H1 (cell line): ENCODE results near the gene CELA2A. TPM values are rescaled to one million over a fixed set of nuclear protein-coding genes. Genes with fewer than 3 reads are reported as not detected.
"Not testable (repeated sequence)": the region's sequence is repeated elsewhere in the genome, so short reads cannot be mapped to it uniquely, and the experiment has no call there.

Experiments
- CTCF ChIA-PET: fragments of 300-600 bp; sonication (Branson Sonifier 250); formaldehyde crosslinking; loops from one replicate; lab custom pipeline; 2021; ENCODE audit not compliant: partially characterized antibody; lab: Charles Lee
- POLR2A ChIA-PET: fragments of 300-600 bp; sonication (Branson Sonifier 250); formaldehyde crosslinking; loops from one replicate; lab custom pipeline; 2021; ENCODE audit warnings: inconsistent platforms; ENCODE audit not compliant: partially characterized antibody; lab: Charles Lee
- DNase-seq, 2 experiments: peaks; one replicate each; pipeline versions ENCODE4 v3.0.0 to v3.0.0-alpha.2; 2010 to 2022; ENCODE audit warnings: low spot score in 2 of 2, low read depth in 1 of 2, mixed read lengths in 1 of 2
- FAIRE-seq: peaks from 2 replicates; lab custom pipeline; 2011; peaks lifted over from hg19 to GRCh38; lab: Jason Lieb, UNC
- H2AFZ ChIP-seq: 2 replicates; pipeline ENCODE4 v1.8.1; 2012; ENCODE audit warnings: low read length, inconsistent platforms
- H2AK5ac ChIP-seq: 2 replicates; pipeline ENCODE4 v1.6.1; 2013; ENCODE audit warnings: low read depth, low read length
- H2BK120ac ChIP-seq: replicated peaks from 2 replicates; pipeline ENCODE3; 2013; ENCODE audit warnings: low read depth, low read length, inconsistent platforms
- H2BK12ac ChIP-seq: 2 replicates; pipeline ENCODE4 v1.6.1; 2013; ENCODE audit warnings: low read depth, low read length
- H2BK15ac ChIP-seq: 2 replicates; pipeline ENCODE4 v1.6.1; 2013; ENCODE audit warnings: low read length
- H2BK20ac ChIP-seq: 2 replicates; pipeline ENCODE4 v1.6.1; 2013; ENCODE audit warnings: low read length
- H2BK5ac ChIP-seq: 2 replicates; pipeline ENCODE4 v1.6.1; 2013; ENCODE audit warnings: low read depth, low read length
- H3K14ac ChIP-seq: 2 replicates; pipeline ENCODE4 v1.6.1; 2013; ENCODE audit warnings: inconsistent platforms; ENCODE audit not compliant: insufficient read length
- H3K18ac ChIP-seq: 2 replicates; pipeline ENCODE4 v1.6.1; 2013; ENCODE audit warnings: low read length; ENCODE audit errors: extremely low read depth
- H3K23ac ChIP-seq: 2 replicates; pipeline ENCODE4 v1.6.1; 2013; ENCODE audit warnings: inconsistent platforms; ENCODE audit not compliant: insufficient read length
- H3K23me2 ChIP-seq: 2 replicates; pipeline ENCODE4 v1.6.1; 2013; ENCODE audit warnings: low read depth, low read length
- H3K27ac ChIP-seq: 2 replicates; pipeline ENCODE4 v1.6.1; 2011; ENCODE audit warnings: low read depth, low read length, inconsistent platforms
- H3K27me3 ChIP-seq, 4 experiments: replicated peaks in 1 of 4; 1 replicate in 1 of 4; 2 replicates in 3 of 4; pipeline versions ENCODE4 v1.6.1 to v1.8.1; 2011 to 2013; ENCODE audit warnings: low read length in 3 of 4, mild to moderate bottlenecking in 3 of 4, inconsistent platforms in 2 of 4, mixed read lengths in 2 of 4, moderate library complexity in 1 of 4; ENCODE audit not compliant: control insufficient read depth in 3 of 4, insufficient read depth in 3 of 4; ENCODE audit errors: extremely low read depth in 1 of 4
- H3K36me3 ChIP-seq, 4 experiments: 2 replicates each; pipeline versions ENCODE4 v1.6.1 to v1.8.1; 2011 to 2013; ENCODE audit warnings: mild to moderate bottlenecking in 4 of 4, low read length in 3 of 4, moderate library complexity in 2 of 4, control low read depth in 1 of 4, inconsistent platforms in 1 of 4; ENCODE audit not compliant: insufficient read depth in 4 of 4, control insufficient read depth in 2 of 4
- H3K4ac ChIP-seq: replicated peaks from 2 replicates; pipeline ENCODE3; 2013; ENCODE audit warnings: low read length, low read depth, mixed read lengths, inconsistent platforms; ENCODE audit not compliant: insufficient read length
- H3K4me1 ChIP-seq, 4 experiments: replicated peaks in 1 of 4; 1 replicate in 1 of 4; 2 replicates in 3 of 4; pipeline versions ENCODE4 v1.6.1 to v1.8.1; 2011 to 2013; ENCODE audit warnings: low read length in 3 of 4, inconsistent platforms in 2 of 4, mixed read lengths in 1 of 4; ENCODE audit not compliant: insufficient read depth in 4 of 4, control insufficient read depth in 3 of 4
- H3K4me2 ChIP-seq, 2 experiments: 2 replicates each; pipeline versions ENCODE4 v1.6.1 to v1.8.1; 2011 to 2013; ENCODE audit warnings: low read depth in 2 of 2, low read length in 2 of 2, control low read depth in 1 of 2, inconsistent platforms in 1 of 2, mild to moderate bottlenecking in 1 of 2; ENCODE audit not compliant: insufficient read depth in 1 of 2
- H3K4me3 ChIP-seq, 4 experiments: fragments of 200-600, 300-600 bp in 1 of 4; sonication (generic), shearing (Covaris generic), sonication (Bioruptor Twin) in 1 of 4; 2 replicates each; pipeline versions ENCODE4 v1.5.1 to v1.8.1; 2011 to 2016; ENCODE audit warnings: low read length in 4 of 4, low read depth in 3 of 4, control low read depth in 2 of 4, inconsistent platforms in 2 of 4, mild to moderate bottlenecking in 2 of 4, mixed read lengths in 1 of 4, moderate library complexity in 1 of 4; ENCODE audit not compliant: insufficient read depth in 2 of 4; ENCODE audit errors: extremely low read depth in 1 of 4
- H3K56ac ChIP-seq: replicated peaks from 2 replicates; pipeline ENCODE3; 2013; ENCODE audit warnings: low read depth, mild to moderate bottlenecking, mixed read lengths, low read length, inconsistent platforms; ENCODE audit not compliant: insufficient read length
- H3K79me1 ChIP-seq: 2 replicates; pipeline ENCODE4 v1.6.1; 2013; ENCODE audit warnings: low read depth, low read length, control low read depth
- H3K79me2 ChIP-seq, 2 experiments: 2 replicates each; pipeline versions ENCODE4 v1.6.1 to v1.8.1; 2012 to 2013; ENCODE audit warnings: low read length in 2 of 2, mild to moderate bottlenecking in 2 of 2, inconsistent platforms in 1 of 2; ENCODE audit not compliant: insufficient read depth in 2 of 2, control insufficient read depth in 1 of 2
- H3K9ac ChIP-seq, 4 experiments: replicated peaks in 1 of 4; 1 replicate in 1 of 4; 2 replicates in 3 of 4; pipeline versions ENCODE4 v1.6.1 to v1.8.1; 2011 to 2013; ENCODE audit warnings: low read depth in 3 of 4, low read length in 3 of 4, control low read depth in 2 of 4, mild to moderate bottlenecking in 2 of 4, moderate library complexity in 2 of 4, inconsistent platforms in 1 of 4; ENCODE audit errors: extremely low read depth in 1 of 4
- H3K9me3 ChIP-seq, 2 experiments: 2 replicates each; pipeline versions ENCODE4 v1.6.1 to v1.8.1; 2012 to 2013; ENCODE audit warnings: mild to moderate bottlenecking in 2 of 2, moderate library complexity in 2 of 2, control low read depth in 1 of 2, inconsistent platforms in 1 of 2, low read depth in 1 of 2, low read length in 1 of 2, mixed read lengths in 1 of 2; ENCODE audit not compliant: insufficient read depth in 2 of 2
- H4K20me1 ChIP-seq, 2 experiments: replicated peaks in 1 of 2; 2 replicates each; pipeline versions ENCODE3 to v1.8.1; 2011 to 2013; ENCODE audit warnings: inconsistent platforms in 2 of 2, low read length in 2 of 2, mild to moderate bottlenecking in 1 of 2; ENCODE audit not compliant: insufficient read depth in 2 of 2, control insufficient read depth in 1 of 2
- H4K5ac ChIP-seq: 2 replicates; pipeline ENCODE4 v1.6.1; 2013; ENCODE audit warnings: low read length, low read depth, mixed read lengths, inconsistent platforms; ENCODE audit not compliant: insufficient read length
- H4K8ac ChIP-seq: 2 replicates; pipeline ENCODE4 v1.8.0; 2013; ENCODE audit warnings: mild to moderate bottlenecking, moderate library complexity, low read length, inconsistent platforms; ENCODE audit not compliant: insufficient read depth; ENCODE audit errors: extremely low read depth
- H4K91ac ChIP-seq: replicated peaks from 2 replicates; pipeline ENCODE3; 2013; ENCODE audit warnings: low read length, mixed read lengths, inconsistent platforms; ENCODE audit not compliant: insufficient read length
- CEBPB ChIP-seq: IDR thresholded peaks from 2 replicates; pipeline ENCODE4 v1.6.1; 2012; ENCODE audit warnings: low read depth, low read length
- WGBS, 2 experiments: shearing (Covaris generic) in 1 of 2; methylation state at CpG; one replicate each; pipeline versions ENCODE4 v1.1.6 to v1.1.7; 2013 to 2015; ENCODE audit warnings: low lambda C conversion rate in 2 of 2, mixed read lengths in 2 of 2, inconsistent platforms in 1 of 2, low coverage in 1 of 2, missing lambda C conversion rate in 1 of 2; ENCODE audit not compliant: insufficient replicate concordance in 2 of 2, insufficient coverage in 1 of 2, insufficient read length in 1 of 2; ENCODE audit errors: extremely low coverage in 1 of 2, missing lambda C conversion rate in 1 of 2; 5-methylcytosine and 5-hydroxymethylcytosine counted together
- polyA plus RNA-seq, 7 experiments: library from polyadenylated mRNA; depleted of rRNA in 3 of 7; stranded (reverse) in 5 of 7; unstranded in 2 of 7; fragments of >200 nt in 5 of 7; fragments of 200-250 nt in 2 of 7; gene quantifications; 1 replicate in 5 of 7; 2 replicates in 1 of 7; 4 replicates in 1 of 7; pipeline versions ENCODE4 v1.2.1 to v1.2.3, GENCODE V29; 2011 to 2013; ENCODE audit warnings: missing spikeins in 2 of 7, mixed read lengths in 2 of 7
- total RNA-seq: library from RNA; stranded (reverse); fragmentation: NEBNext Ultra II Directional; extraction: Animal tissue kit (Norgen Biotek cat#: 25700); gene quantifications from 2 replicates; pipeline ENCODE4 v1.2.1, GENCODE V29; 2021

CELA2A gene
- total and polyA plus RNA-seq, 2 of the 8 experiments (the other 6 are each of a cell fraction or from before 2014, with no cell fraction given), result not detected

- not testable (repeated sequence) for H2AK5ac ChIP-seq, H3K9ac ChIP-seq, H4K5ac ChIP-seq, H3K9me3 ChIP-seq, DNase-seq, H4K20me1 ChIP-seq, H3K14ac ChIP-seq, H3K18ac ChIP-seq, H3K27me3 ChIP-seq, H3K4me1 ChIP-seq, H2BK5ac ChIP-seq, H3K56ac ChIP-seq, H3K79me2 ChIP-seq, H3K23me2 ChIP-seq, H3K4me3 ChIP-seq, H4K91ac ChIP-seq, H3K4me2 ChIP-seq, H2BK15ac ChIP-seq, H2BK20ac ChIP-seq, H3K27ac ChIP-seq, H3K36me3 ChIP-seq, H3K4ac ChIP-seq, FAIRE-seq, H2AFZ ChIP-seq, H3K23ac ChIP-seq, H2BK120ac ChIP-seq, H3K79me1 ChIP-seq, H2BK12ac ChIP-seq, H4K8ac ChIP-seq
- TF ChIP-seq CEBPB, result peak; percentile 32; the same call in 1 of the 2 replicates
- 87% methylated on average over 8 of the region's 8 CpGs; no CpG with 5 or more reads in 1 of the 2 experiments for WGBS, 2 experiments
- CTCF ChIA-PET, result interaction anchor here (1.2 to 16.9 kb wide), 5 partner anchors 9 to 111 kb away, joined by 4 to 170 read pairs (median 6); no protein-coding TSS in a partner anchor
- POLR2A ChIA-PET, result interaction anchor here (1.7 kb wide), 1 partner anchor 12 kb away, joined by 6 read pairs; no protein-coding TSS in a partner anchor
These were observed 21.8 kb upstream of the CELA2A start for GRCh38 chr1:15434739-15435138.
